IMR-90 (cell line): ENCODE data around the gene TBC1D22A. TPM values are rescaled to one million over a fixed set of nuclear protein-coding genes. Genes with fewer than 3 reads are reported as not detected.

Source experiments
- ATAC-seq: fragments of 200-7000 bp; cut with Tn5 transposase; 2 replicates; pipeline ENCODE4 v1.9.1; 2020; ENCODE audit warnings: low read depth, mild to moderate bottlenecking, moderate library complexity
- BruUV-seq: library from RNA; stranded (reverse); fragments of 400-500 nt; replicated peaks from 2 replicates; lab custom pipeline; 2021; lab: Mats Ljungman, UMichigan
- CTCF ChIA-PET: fragments of 300-600 bp; formaldehyde crosslinking; extraction: SDS; loops from one replicate; lab custom pipeline; 2021; ENCODE audit warnings: antibody characterized with exemption; lab: Yijun Ruan, JAX
- POLR2A ChIA-PET: fragments of 300-600 bp; sonication (Branson Sonifier 250); formaldehyde crosslinking; loops from one replicate; lab custom pipeline; 2022; ENCODE audit warnings: antibody characterized with exemption; ENCODE audit not compliant: unreplicated experiment; lab: Charles Lee
- DNase-seq: peaks from one replicate; pipeline ENCODE4 v3.0.0; 2013
- H2AFZ ChIP-seq: replicated peaks from 2 replicates; pipeline ENCODE3; 2013; ENCODE audit warnings: low read length, mild to moderate bottlenecking; ENCODE audit not compliant: poor library complexity
- H2AK5ac ChIP-seq: 2 replicates; pipeline ENCODE4 v1.6.1; 2013; ENCODE audit warnings: low read depth, low read length, inconsistent platforms
- H2AK9ac ChIP-seq: replicated peaks from 2 replicates; pipeline ENCODE3; 2013; ENCODE audit warnings: mild to moderate bottlenecking, low read depth, low read length, moderate library complexity; ENCODE audit not compliant: poor library complexity
- H2BK120ac ChIP-seq: 2 replicates; pipeline ENCODE4 v1.6.1; 2013; ENCODE audit warnings: low read depth, low read length, inconsistent platforms
- H2BK15ac ChIP-seq: 3 replicates; pipeline ENCODE4 v1.6.1; 2013; ENCODE audit warnings: low read depth, low read length, inconsistent platforms
- H2BK20ac ChIP-seq: 2 replicates; pipeline ENCODE4 v1.6.1; 2013; ENCODE audit warnings: low read depth, mild to moderate bottlenecking, inconsistent platforms, low read length, moderate library complexity
- H2BK5ac ChIP-seq: 2 replicates; pipeline ENCODE4 v1.6.1; 2013; ENCODE audit warnings: mild to moderate bottlenecking, low read depth, low read length, inconsistent platforms; ENCODE audit not compliant: poor library complexity, severe bottlenecking
- H3K14ac ChIP-seq: replicated peaks from 2 replicates; pipeline ENCODE4 v1.6.1; 2013; ENCODE audit warnings: low read depth, low read length, inconsistent platforms
- H3K18ac ChIP-seq: 2 replicates; pipeline ENCODE4 v1.6.1; 2013; ENCODE audit warnings: low read depth, low read length, control low read depth
- H3K23ac ChIP-seq: 2 replicates; pipeline ENCODE4 v1.6.1; 2013; ENCODE audit warnings: low read depth, low read length, inconsistent platforms
- H3K27ac ChIP-seq: 2 replicates; pipeline ENCODE4 v1.5.1; 2013; ENCODE audit warnings: mild to moderate bottlenecking, control low read depth, low read length; ENCODE audit not compliant: insufficient read depth
- H3K27me3 ChIP-seq: 2 replicates; pipeline ENCODE4 v1.6.1; 2013; ENCODE audit warnings: low read length; ENCODE audit not compliant: control insufficient read depth, insufficient read depth
- H3K36me3 ChIP-seq: 2 replicates; pipeline ENCODE4 v1.6.1; 2013; ENCODE audit warnings: low read length, mixed read lengths; ENCODE audit not compliant: control insufficient read depth, insufficient read depth
- H3K4ac ChIP-seq: 2 replicates; pipeline ENCODE4 v1.6.1; 2013; ENCODE audit warnings: low read depth, low read length, inconsistent platforms
- H3K4me1 ChIP-seq: 2 replicates; pipeline ENCODE4 v1.6.1; 2013; ENCODE audit warnings: low read length, mixed read lengths; ENCODE audit not compliant: control insufficient read depth, insufficient read depth
- H3K4me2 ChIP-seq: 2 replicates; pipeline ENCODE4 v1.6.1; 2013; ENCODE audit warnings: low read depth, mild to moderate bottlenecking, control low read depth, low read length, moderate library complexity
- H3K4me3 ChIP-seq: 2 replicates; pipeline ENCODE4 v1.5.1; 2013; ENCODE audit warnings: low read depth, mild to moderate bottlenecking, control low read depth, low read length, moderate library complexity; ENCODE audit not compliant: insufficient read depth
- H3K56ac ChIP-seq: 2 replicates; pipeline ENCODE4 v1.6.1; 2013; ENCODE audit warnings: low read length, inconsistent platforms; ENCODE audit not compliant: insufficient read depth; ENCODE audit errors: extremely low read depth
- H3K79me1 ChIP-seq, 2 experiments: 2 replicates each; pipeline ENCODE4 v1.6.1; 2013; ENCODE audit warnings: low read length in 2 of 2, inconsistent platforms in 1 of 2, low read depth in 1 of 2
- H3K9ac ChIP-seq: 2 replicates; pipeline ENCODE4 v1.6.1; 2013; ENCODE audit warnings: low read depth, low read length, control low read depth
- H3K9me1 ChIP-seq: 2 replicates; pipeline ENCODE4 v1.6.1; 2013; ENCODE audit warnings: low read length, inconsistent platforms; ENCODE audit not compliant: insufficient read depth
- H3K9me3 ChIP-seq: 2 replicates; pipeline ENCODE4 v1.6.1; 2013; ENCODE audit warnings: low read length; ENCODE audit not compliant: control insufficient read depth, insufficient read depth
- H4K20me1 ChIP-seq: 2 replicates; pipeline ENCODE4 v1.6.1; 2013; ENCODE audit warnings: low read length, inconsistent platforms; ENCODE audit not compliant: insufficient read depth
- H4K5ac ChIP-seq: 2 replicates; pipeline ENCODE4 v1.6.1; 2013; ENCODE audit warnings: mild to moderate bottlenecking, low read depth, low read length, control low read depth
- H4K8ac ChIP-seq, 2 experiments: 2 replicates each; pipeline ENCODE4 v1.6.1; 2013; ENCODE audit warnings: low read depth in 2 of 2, low read length in 2 of 2, control low read depth in 1 of 2, inconsistent platforms in 1 of 2
- H4K91ac ChIP-seq: 2 replicates; pipeline ENCODE4 v1.6.1; 2013; ENCODE audit warnings: low read depth, low read length, inconsistent platforms; ENCODE audit not compliant: insufficient read depth
- BHLHE40 ChIP-seq: fragments of 150-350 bp; IDR thresholded peaks from 2 replicates; pipeline ENCODE4 v1.6.1; 2016; ENCODE audit warnings: mild to moderate bottlenecking, low read depth, low read length
- CEBPB ChIP-seq: IDR thresholded peaks from 2 replicates; pipeline ENCODE4 v1.6.1; 2012; ENCODE audit warnings: low read depth, low read length, improper control_type of control experiment
- CHD1 ChIP-seq: IDR thresholded peaks from 2 replicates; pipeline ENCODE4 v1.6.1; 2012; ENCODE audit warnings: low read depth, low read length, improper control_type of control experiment
- FOS ChIP-seq: fragments of 150-350 bp; IDR thresholded peaks from 2 replicates; pipeline ENCODE4 v1.6.1; 2016; ENCODE audit warnings: low read depth, low read length
- MAFK ChIP-seq: IDR thresholded peaks from 2 replicates; pipeline ENCODE4 v1.6.1; 2012; ENCODE audit warnings: low read depth, low read length, improper control_type of control experiment
- MAZ ChIP-seq: IDR thresholded peaks from 2 replicates; pipeline ENCODE4 v1.6.1; 2012; ENCODE audit warnings: low read depth, mild to moderate bottlenecking, low read length, improper control_type of control experiment, moderate library complexity, borderline replicate concordance
- MXI1 ChIP-seq: IDR thresholded peaks from 2 replicates; pipeline ENCODE4 v1.6.1; 2012; ENCODE audit warnings: low read depth, mild to moderate bottlenecking, low read length, moderate library complexity, borderline replicate concordance
- NFE2L2 ChIP-seq: fragments of 150-350 bp; IDR thresholded peaks from 2 replicates; pipeline ENCODE4 v1.6.1; 2016; ENCODE audit warnings: low read depth, mild to moderate bottlenecking, low read length
- POLR2A ChIP-seq: IDR thresholded peaks from 2 replicates; pipeline ENCODE4 v1.6.1; 2012; ENCODE audit warnings: mild to moderate bottlenecking, low read depth, low read length
- RAD21 ChIP-seq: IDR thresholded peaks from 2 replicates; pipeline ENCODE4 v1.6.1; 2012; ENCODE audit warnings: low read length, improper control_type of control experiment
- RCOR1 ChIP-seq: IDR thresholded peaks from 2 replicates; pipeline ENCODE4 v1.6.1; 2012; ENCODE audit warnings: mild to moderate bottlenecking, low read length, improper control_type of control experiment; ENCODE audit not compliant: insufficient replicate concordance
- RFX5 ChIP-seq: IDR thresholded peaks from 2 replicates; pipeline ENCODE4 v1.8.0; 2012; ENCODE audit warnings: low read depth, mild to moderate bottlenecking, low read length, moderate library complexity
- SMC3 ChIP-seq: fragments of 150-350 bp; IDR thresholded peaks from 2 replicates; pipeline ENCODE4 v1.6.1; 2016; ENCODE audit warnings: low read depth, mild to moderate bottlenecking, antibody characterized with exemption, low read length, moderate library complexity
- WGBS, 2 experiments: methylation state at CpG; one replicate each; pipeline versions ENCODE4 v1.1.5 to v1.1.7; 2013; ENCODE audit warnings: missing lambda C conversion rate in 2 of 2; ENCODE audit not compliant: insufficient read length in 1 of 2; ENCODE audit errors: extremely low coverage in 2 of 2; 5-methylcytosine and 5-hydroxymethylcytosine counted together
- dilution Hi-C: fragments of 300-500 bp; cut with HindIII; formaldehyde crosslinking; loops from one replicate; pipeline ENCODE4 v1.14.3; 2018; ENCODE audit warnings: low sequenced_read_pairs; ENCODE audit not compliant: unreplicated experiment
- in situ Hi-C: fragments of 300-500 bp; cut with MboI; formaldehyde crosslinking; loops from 3 replicates; pipeline ENCODE4 v1.14.3; 2019; ENCODE audit warnings: low sequenced_read_pairs, inconsistent platforms, mixed read lengths
- intact Hi-C: fragments of 100-400 bp; cut with micrococcal nuclease; formaldehyde crosslinking; loops from 2 replicates; pipeline ENCODE4 v1.10.0; 2022
- polyA plus RNA-seq, 3 experiments: library from polyadenylated mRNA; depleted of rRNA; stranded (reverse); fragments of >200 nt; gene quantifications; 2 replicates each; pipeline ENCODE4 v1.2.3, GENCODE V29; 2012; ENCODE audit warnings: low replicate concordance in 1 of 3
- total RNA-seq: library from RNA; depleted of rRNA; stranded (reverse); fragments of >200 nt; gene quantifications from 2 replicates; pipeline ENCODE4 v1.2.3, GENCODE V29; 2012
- TF ChIP-seq, protein P1 (sequence below): conservative IDR thresholded peaks from 2 replicates; pipeline ENCODE4 v1.5.1; 2012; ENCODE audit warnings: mild to moderate bottlenecking, low read depth, low read length, improper control_type of control experiment
- TF ChIP-seq, protein P2 (sequence below): fragments of 150-350 bp; IDR thresholded peaks from 2 replicates; pipeline ENCODE4 v1.6.1; 2016; ENCODE audit warnings: low read depth, mild to moderate bottlenecking, low read length, moderate library complexity, borderline replicate concordance
- TF ChIP-seq, protein P3 (sequence below): fragments of 150-350 bp; IDR thresholded peaks from 2 replicates; pipeline ENCODE4 v1.6.1; 2017; ENCODE audit warnings: mild to moderate bottlenecking, antibody characterized with exemption, low read length, low read depth

The TBC1D22A gene
- total and polyA plus RNA-seq, 2 of the 4 experiments (the other 2 are of a cell fraction) = 9.0 to 16.7 TPM

DNA sequence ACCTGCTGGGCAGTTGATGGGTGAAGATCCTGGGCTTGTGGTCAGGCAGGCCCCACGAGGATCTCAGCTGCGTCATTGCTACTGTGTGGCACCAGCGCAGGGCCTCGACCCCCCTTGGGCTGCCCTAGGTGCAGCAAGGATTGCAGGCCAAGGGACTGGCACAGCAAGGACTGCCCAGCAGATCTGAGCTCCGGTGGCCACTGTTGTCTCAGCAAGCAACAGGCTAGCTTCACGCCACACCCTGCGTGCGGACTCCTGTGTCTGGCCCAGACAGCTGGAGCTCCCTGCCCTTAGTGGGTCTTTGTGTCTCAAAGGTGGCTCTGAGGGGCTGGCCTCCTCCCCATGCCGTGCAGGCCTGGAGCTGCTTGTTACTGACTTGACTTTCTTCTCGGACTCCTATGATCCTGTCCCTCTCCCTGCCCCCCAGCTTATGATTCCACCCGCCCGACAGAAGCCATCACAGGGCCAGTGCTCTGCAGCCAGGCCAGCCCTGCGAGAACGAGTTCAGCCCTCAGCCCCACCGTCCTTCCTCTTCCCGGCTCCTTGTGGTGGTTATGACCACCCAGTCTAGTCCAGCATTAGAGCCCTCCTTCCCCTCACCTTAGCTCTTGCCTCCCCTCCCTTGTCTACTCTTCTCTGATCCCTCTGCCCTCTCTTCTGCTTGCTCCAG lies 295.6 kb downstream of the TBC1D22A start:
- no peaks in the 10 kb centered on the region for H3K27me3 ChIP-seq
- dilution Hi-C loops = no loop called here
- POLR2A ChIA-PET = no interaction called here

More for the DNA sequence above, 295.6 kb downstream of the TBC1D22A start:
- CTCF ChIA-PET = no interaction called here
- Histone ChIP-seq H3K4me2 (no peak overlapping the region), H3K14ac (no peak overlapping the region), H2AK5ac (no peak overlapping the region), H4K20me1 (no peaks in the 10 kb centered on the region; the same call in 1 of the 2 replicates), H3K23ac (no peak overlapping the region), H3K9me1 (peaks cover 14% of the 10 kb centered on the region), H4K8ac (no peak overlapping the region), H3K56ac (no peak overlapping the region), H3K4me3 (no peak overlapping the region), H3K27ac (no peak overlapping the region), H2BK120ac (no peak overlapping the region), H2AK9ac (no peak overlapping the region), H2BK5ac (no peak overlapping the region), H2AFZ (no peak overlapping the region), H3K4me1 (peaks cover 4% of the 10 kb centered on the region), H4K91ac (no peak overlapping the region), H3K79me1 (no peaks in the 10 kb centered on the region; a peak in 1 of 4 replicates), H2BK15ac (no peak overlapping the region), H2BK20ac (no peak overlapping the region), H3K18ac (no peak overlapping the region), H3K9ac (no peak overlapping the region), H3K9me3 (no peaks in the 10 kb centered on the region), H4K5ac (no peak overlapping the region), H3K36me3 (peaks cover 10% of the 10 kb centered on the region), H3K4ac (no peak overlapping the region)
- DNase-seq (no peak), ATAC-seq (no peak)
- TF ChIP-seq BHLHE40 = no peak
- TF ChIP-seq MAZ = no peak
- TF ChIP-seq RAD21 = no peak
- TF ChIP-seq RFX5 = no peak
- TF ChIP-seq, protein P1, sequence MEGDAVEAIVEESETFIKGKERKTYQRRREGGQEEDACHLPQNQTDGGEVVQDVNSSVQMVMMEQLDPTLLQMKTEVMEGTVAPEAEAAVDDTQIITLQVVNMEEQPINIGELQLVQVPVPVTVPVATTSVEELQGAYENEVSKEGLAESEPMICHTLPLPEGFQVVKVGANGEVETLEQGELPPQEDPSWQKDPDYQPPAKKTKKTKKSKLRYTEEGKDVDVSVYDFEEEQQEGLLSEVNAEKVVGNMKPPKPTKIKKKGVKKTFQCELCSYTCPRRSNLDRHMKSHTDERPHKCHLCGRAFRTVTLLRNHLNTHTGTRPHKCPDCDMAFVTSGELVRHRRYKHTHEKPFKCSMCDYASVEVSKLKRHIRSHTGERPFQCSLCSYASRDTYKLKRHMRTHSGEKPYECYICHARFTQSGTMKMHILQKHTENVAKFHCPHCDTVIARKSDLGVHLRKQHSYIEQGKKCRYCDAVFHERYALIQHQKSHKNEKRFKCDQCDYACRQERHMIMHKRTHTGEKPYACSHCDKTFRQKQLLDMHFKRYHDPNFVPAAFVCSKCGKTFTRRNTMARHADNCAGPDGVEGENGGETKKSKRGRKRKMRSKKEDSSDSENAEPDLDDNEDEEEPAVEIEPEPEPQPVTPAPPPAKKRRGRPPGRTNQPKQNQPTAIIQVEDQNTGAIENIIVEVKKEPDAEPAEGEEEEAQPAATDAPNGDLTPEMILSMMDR = no peak
- TF ChIP-seq POLR2A = no peak
- TF ChIP-seq NFE2L2 = no peak
- no peak for TF ChIP-seq FOS
- no peak for TF ChIP-seq MXI1
- TF ChIP-seq SMC3 = no peak
- no peak for TF ChIP-seq CEBPB
- no peak for TF ChIP-seq RCOR1
- TF ChIP-seq CHD1 = no peak
- TF ChIP-seq, protein P2, sequence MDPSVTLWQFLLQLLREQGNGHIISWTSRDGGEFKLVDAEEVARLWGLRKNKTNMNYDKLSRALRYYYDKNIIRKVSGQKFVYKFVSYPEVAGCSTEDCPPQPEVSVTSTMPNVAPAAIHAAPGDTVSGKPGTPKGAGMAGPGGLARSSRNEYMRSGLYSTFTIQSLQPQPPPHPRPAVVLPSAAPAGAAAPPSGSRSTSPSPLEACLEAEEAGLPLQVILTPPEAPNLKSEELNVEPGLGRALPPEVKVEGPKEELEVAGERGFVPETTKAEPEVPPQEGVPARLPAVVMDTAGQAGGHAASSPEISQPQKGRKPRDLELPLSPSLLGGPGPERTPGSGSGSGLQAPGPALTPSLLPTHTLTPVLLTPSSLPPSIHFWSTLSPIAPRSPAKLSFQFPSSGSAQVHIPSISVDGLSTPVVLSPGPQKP = no peak
- no peak for TF ChIP-seq MAFK
- TF ChIP-seq, protein P3, sequence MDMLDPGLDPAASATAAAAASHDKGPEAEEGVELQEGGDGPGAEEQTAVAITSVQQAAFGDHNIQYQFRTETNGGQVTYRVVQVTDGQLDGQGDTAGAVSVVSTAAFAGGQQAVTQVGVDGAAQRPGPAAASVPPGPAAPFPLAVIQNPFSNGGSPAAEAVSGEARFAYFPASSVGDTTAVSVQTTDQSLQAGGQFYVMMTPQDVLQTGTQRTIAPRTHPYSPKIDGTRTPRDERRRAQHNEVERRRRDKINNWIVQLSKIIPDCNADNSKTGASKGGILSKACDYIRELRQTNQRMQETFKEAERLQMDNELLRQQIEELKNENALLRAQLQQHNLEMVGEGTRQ = no peak
- BruUV-seq = no TSS peak
- intact Hi-C loops (no loop called here), in situ Hi-C loops (no loop called here)
- 100% methylated on average over 1 of the region's 16 CpGs; no CpG with 5 or more reads in 1 of the 2 experiments for WGBS, 2 experiments
